CD4-positive, alpha-beta T cell (primary cell): ENCODE measurements around the gene OTULIN. TPM values are rescaled to one million over a fixed set of nuclear protein-coding genes. Genes with fewer than 3 reads are reported as not detected.

ENCODE experiments used
- ATAC-seq: fragments of 200-7000 bp; cut with Tn5 transposase; one replicate; pipeline ENCODE4 v1.10.0; 2022; ENCODE audit warnings: mild to moderate bottlenecking; ENCODE audit not compliant: poor library complexity
- CTCF ChIA-PET: fragments of 350-600 bp; sonication (Branson Sonifier 250); formaldehyde crosslinking; loops from one replicate; lab custom pipeline; 2021; ENCODE audit warnings: antibody characterized with exemption, inconsistent platforms; lab: Charles Lee
- POLR2A ChIA-PET: fragments of 350-600 bp; sonication (Branson Sonifier 250); formaldehyde crosslinking; loops from one replicate; lab custom pipeline; 2021; ENCODE audit warnings: antibody characterized with exemption, inconsistent platforms; lab: Charles Lee
- DNase-seq, 14 experiments: peaks; one replicate each; pipeline ENCODE4 v3.0.0-alpha.2; 2013 to 2020; ENCODE audit warnings: mixed read lengths in 2 of 14
- H3K27ac ChIP-seq, 2 donors: one replicate each; pipeline versions ENCODE4 v1.5.1 to v1.7.0; 2013; ENCODE audit warnings: low read length in 2 of 2, low read depth in 1 of 2, mild to moderate bottlenecking in 1 of 2
- H3K27me3 ChIP-seq, 2 experiments: 1 replicate in 1 of 2; 2 replicates in 1 of 2; pipeline versions ENCODE4 v1.6.1 to v1.7.0; 2013; ENCODE audit warnings: low read length in 2 of 2, control low read depth in 1 of 2, mild to moderate bottlenecking in 1 of 2, moderate library complexity in 1 of 2; ENCODE audit not compliant: insufficient read depth in 2 of 2, control insufficient read depth in 1 of 2
- H3K36me3 ChIP-seq: one replicate; pipeline ENCODE4 v1.6.1; 2013; ENCODE audit warnings: low read length, control low read depth; ENCODE audit not compliant: insufficient read depth
- H3K4me1 ChIP-seq: one replicate; pipeline ENCODE4 v1.6.1; 2013; ENCODE audit warnings: low read length, control low read depth; ENCODE audit not compliant: insufficient read depth
- H3K4me3 ChIP-seq: one replicate; pipeline ENCODE4 v1.5.1; 2013; ENCODE audit warnings: mild to moderate bottlenecking, low read length, moderate library complexity
- H3K9me3 ChIP-seq, 2 experiments: 1 replicate in 1 of 2; 2 replicates in 1 of 2; pipeline versions ENCODE4 v1.6.1 to v1.7.0; 2013; ENCODE audit warnings: low read length in 2 of 2, mild to moderate bottlenecking in 2 of 2, control low read depth in 1 of 2, moderate library complexity in 1 of 2; ENCODE audit not compliant: control insufficient read depth in 1 of 2, insufficient read depth in 1 of 2
- H3K27ac Mint-ChIP-seq: one replicate; pipeline ENCODE4 v1.8.0; 2020; ENCODE audit warnings: mixed read lengths
- H3K27me3 Mint-ChIP-seq: one replicate; pipeline ENCODE4 v1.8.0; 2021; ENCODE audit warnings: mixed read lengths
- H3K36me3 Mint-ChIP-seq: one replicate; pipeline ENCODE4 v1.8.0; 2021; ENCODE audit warnings: low read depth, mixed read lengths
- H3K4me1 Mint-ChIP-seq: one replicate; pipeline ENCODE4 v1.8.0; 2021; ENCODE audit warnings: low read depth, mixed read lengths
- H3K4me3 Mint-ChIP-seq: one replicate; pipeline ENCODE4 v1.8.0; 2020; ENCODE audit warnings: mild to moderate bottlenecking, mixed read lengths
- H3K9me3 Mint-ChIP-seq: one replicate; pipeline ENCODE4 v1.8.0; 2020; ENCODE audit warnings: mixed read lengths
- CTCF ChIP-seq: fragments of 200-600 bp; IDR thresholded peaks from one replicate; pipeline ENCODE4 v1.8.0; 2022; ENCODE audit warnings: antibody characterized with exemption, mild to moderate bottlenecking
- intact Hi-C, 2 experiments: fragments of 100-400 bp; cut with DNase I in 1 of 2; cut with micrococcal nuclease in 1 of 2; formaldehyde crosslinking; loops; one replicate each; pipeline versions ENCODE4 v1.15.1 to v1.9.0; 2023 to 2025; cut with DNase I, micrococcal nuclease
- total RNA-seq, 174 experiments: library from RNA in 2 of 174; stranded (reverse) in 2 of 174; gene quantifications; one replicate each; pipeline ENCODE4 v1.2.3 and lab custom pipeline; 2021 to 2026

The OTULIN gene
- total RNA-seq, 2 experiments from 2014 or later: 69.4 to 77.0 TPM

GRCh38 chr5:14676320-14676719 lies 11.8 kb downstream of the OTULIN start:
- H3K27me3 Mint-ChIP-seq: no peaks in the 10 kb centered on the region
- H3K4me1 ChIP-seq: peaks cover 31% of the 10 kb centered on the region
- H3K27me3 ChIP-seq: no peaks in the 10 kb centered on the region
- no peaks in the 10 kb centered on the region for H3K9me3 ChIP-seq
- H3K4me1 Mint-ChIP-seq: peaks cover 69% of the 10 kb centered on the region
- DNase-seq (peak in 5 of 14 experiments; percentile 26 to 58 (median 40)), ATAC-seq (peak; percentile 48)
- no peaks in the 10 kb centered on the region for H3K9me3 Mint-ChIP-seq
- intact Hi-C loops: no loop called here
- TF ChIP-seq CTCF: no peak
- H3K4me3 ChIP-seq: peak overlapping the region; percentile 12
- H3K27ac Mint-ChIP-seq: peak overlapping the region; percentile 85
- H3K36me3 ChIP-seq: peaks cover 43% of the 10 kb centered on the region
- peaks cover 76% of the 10 kb centered on the region for H3K36me3 Mint-ChIP-seq
- ChIA-PET POLR2A (interaction anchor here (1.3 to 3.1 kb wide), 3 partner anchors 9 to 30 kb away, joined by 3 to 12 read pairs (median 3); no protein-coding TSS in a partner anchor), CTCF (interaction anchor here (2.5 kb wide), 1 partner anchor 10 kb away, joined by 10 read pairs; no protein-coding TSS in a partner anchor)
- H3K4me3 Mint-ChIP-seq: peak overlapping the region; percentile 60
- peak overlapping the region; percentile 48 to 57 for H3K27ac ChIP-seq

DNA sequence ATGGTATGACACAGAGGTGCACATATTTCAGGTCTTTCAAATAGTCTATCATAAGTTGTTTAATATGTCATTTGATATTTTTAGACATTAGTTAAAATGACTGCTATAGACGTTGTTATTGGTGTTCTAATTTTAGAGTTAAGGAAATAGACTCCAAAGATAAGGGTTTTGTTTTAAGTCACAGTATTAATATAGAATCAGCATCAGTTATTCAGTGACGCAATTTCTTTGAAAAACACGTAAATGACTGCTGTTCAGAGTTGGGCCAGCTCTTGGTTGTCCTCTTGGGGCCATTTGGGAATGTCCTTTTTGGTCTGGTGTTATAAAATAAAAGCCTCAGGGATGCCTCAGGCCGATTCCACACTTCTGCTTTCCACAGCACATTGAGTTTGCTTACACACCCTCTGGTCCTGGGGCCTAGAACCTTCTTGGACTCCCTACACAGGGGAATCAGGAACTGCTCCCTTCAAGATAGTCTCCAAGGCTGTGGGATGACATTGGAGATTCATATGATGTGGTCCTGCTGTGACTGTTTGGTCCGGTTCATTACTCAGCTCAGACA lies 14.3 kb downstream of the OTULIN start:
- no peak overlapping the region for H3K4me3 ChIP-seq
- peak overlapping the region; percentile 69 for H3K27ac Mint-ChIP-seq
- intact Hi-C loops: no loop called here
- H3K4me1 Mint-ChIP-seq: peaks cover 44% of the 10 kb centered on the region
- peaks cover 66% of the 10 kb centered on the region for H3K36me3 ChIP-seq
- peaks cover 87% of the 10 kb centered on the region for H3K36me3 Mint-ChIP-seq
- POLR2A ChIA-PET: no interaction called here
- ATAC-seq: no peak
- no peak for DNase-seq
- no peaks in the 10 kb centered on the region for H3K9me3 Mint-ChIP-seq
- no peak overlapping the region for H3K4me3 Mint-ChIP-seq
- H3K4me1 ChIP-seq: peaks cover 20% of the 10 kb centered on the region
- CTCF ChIA-PET: no interaction called here
- H3K27me3 ChIP-seq: no peaks in the 10 kb centered on the region
- TF ChIP-seq CTCF: no peak
- H3K9me3 ChIP-seq: no peaks in the 10 kb centered on the region
- H3K27me3 Mint-ChIP-seq: no peaks in the 10 kb centered on the region
- H3K27ac ChIP-seq: no peak overlapping the region

GRCh38 chr5:14679595-14679994 lies 15.1 kb downstream of the OTULIN start:
- H3K27ac ChIP-seq: no peak overlapping the region
- H3K9me3 ChIP-seq: no peaks in the 10 kb centered on the region
- DNase-seq: no peak
- H3K9me3 Mint-ChIP-seq: no peaks in the 10 kb centered on the region
- ATAC-seq: no peak
- H3K36me3 ChIP-seq: peaks cover 66% of the 10 kb centered on the region
- no peak for TF ChIP-seq CTCF
- no peak overlapping the region for H3K4me3 ChIP-seq
- H3K27me3 Mint-ChIP-seq: no peaks in the 10 kb centered on the region
- intact Hi-C loops: no loop called here
- H3K4me1 Mint-ChIP-seq: peaks cover 36% of the 10 kb centered on the region
- peaks cover 17% of the 10 kb centered on the region for H3K4me1 ChIP-seq
- CTCF ChIA-PET: no interaction called here
- H3K27me3 ChIP-seq: no peaks in the 10 kb centered on the region
- H3K27ac Mint-ChIP-seq: no peak overlapping the region
- POLR2A ChIA-PET: no interaction called here
- H3K36me3 Mint-ChIP-seq: peaks cover 87% of the 10 kb centered on the region
- H3K4me3 Mint-ChIP-seq: no peak overlapping the region
